SU-DHL-6 (cell line): ENCODE data around the gene SLX4IP.

Experiments
- H2AFZ ChIP-seq: fragments of 200-600 bp; sonication (generic); 2 replicates; pipeline ENCODE4 v1.6.1; 2014; ENCODE audit warnings: low read depth, mild to moderate bottlenecking, moderate library complexity, mixed read lengths, antibody characterized with exemption, low read length; ENCODE audit not compliant: severe bottlenecking
- H3F3A ChIP-seq: fragments of 200-600 bp; shearing (Covaris generic); 2 replicates; pipeline ENCODE4 v1.6.0; 2016; ENCODE audit warnings: antibody characterized with exemption, mild to moderate bottlenecking; ENCODE audit not compliant: insufficient read depth
- H3K27ac ChIP-seq: fragments of 200-600 bp; sonication (generic); 2 replicates; pipeline ENCODE4 v1.5.1; 2016; ENCODE audit warnings: low read depth, mild to moderate bottlenecking, low read length, moderate library complexity, mixed read lengths
- H3K27me3 ChIP-seq: fragments of 200-600 bp; sonication (generic), shearing (Covaris generic); 2 replicates; pipeline ENCODE4 v1.6.0; 2014; ENCODE audit warnings: mild to moderate bottlenecking, low read length
- H3K36me3 ChIP-seq: fragments of 200-600 bp; sonication (generic); 2 replicates; pipeline ENCODE4 v1.6.1; 2014; ENCODE audit warnings: mild to moderate bottlenecking, low read length, mixed read lengths
- H3K4me2 ChIP-seq: fragments of 300-600, 200-600 bp; shearing (Covaris generic), sonication (generic); 2 replicates; pipeline ENCODE4 v1.6.0; 2014; ENCODE audit warnings: low read length, low read depth, mild to moderate bottlenecking; ENCODE audit not compliant: poor library complexity, severe bottlenecking
- H3K4me3 ChIP-seq: fragments of 200-600 bp; sonication (generic); 2 replicates; pipeline ENCODE4 v1.5.1; 2014; ENCODE audit warnings: antibody characterized with exemption, low read length, mild to moderate bottlenecking, mixed read lengths; ENCODE audit not compliant: insufficient read depth, poor library complexity, severe bottlenecking
- H3K79me2 ChIP-seq: fragments of 200-600 bp; sonication (generic); 2 replicates; pipeline ENCODE4 v1.6.1; 2014; ENCODE audit warnings: mild to moderate bottlenecking, low read length, moderate library complexity; ENCODE audit not compliant: insufficient read depth
- H3K9ac ChIP-seq: fragments of 200-600 bp; sonication (generic); 2 replicates; pipeline ENCODE4 v1.7.0; 2014; ENCODE audit warnings: mild to moderate bottlenecking, low read length
- H3K9me2 ChIP-seq: fragments of 200-600 bp; sonication (generic); replicated peaks from 2 replicates; pipeline ENCODE4 v1.6.1; 2014; ENCODE audit warnings: low read length; ENCODE audit not compliant: insufficient read depth
- H3K9me3 ChIP-seq: fragments of 200-600 bp; sonication (generic); 2 replicates; pipeline ENCODE4 v1.6.1; 2014; ENCODE audit warnings: low read length, mixed read lengths; ENCODE audit not compliant: insufficient read depth
- H4K20me1 ChIP-seq: fragments of 200-600 bp; sonication (generic); 2 replicates; pipeline ENCODE4 v1.6.1; 2014; ENCODE audit warnings: low read depth, mild to moderate bottlenecking, antibody characterized with exemption, low read length, moderate library complexity, mixed read lengths
- EZH2phosphoT487 ChIP-seq: fragments of 200-600 bp; sonication (generic), shearing (Covaris generic); conservative IDR thresholded peaks from 2 replicates; pipeline ENCODE4 v1.6.1; 2018; ENCODE audit warnings: mild to moderate bottlenecking, antibody characterized with exemption, low read length, moderate library complexity, mixed read lengths
- TF ChIP-seq, protein P1 (sequence below): fragments of 200-600 bp; sonication (generic); IDR thresholded peaks from one replicate; pipeline ENCODE4 v1.5.1; 2017; ENCODE audit warnings: antibody characterized with exemption, mild to moderate bottlenecking, low read length, moderate library complexity; ENCODE audit not compliant: insufficient read depth, poor library complexity, severe bottlenecking

Gene SLX4IP

DNA sequence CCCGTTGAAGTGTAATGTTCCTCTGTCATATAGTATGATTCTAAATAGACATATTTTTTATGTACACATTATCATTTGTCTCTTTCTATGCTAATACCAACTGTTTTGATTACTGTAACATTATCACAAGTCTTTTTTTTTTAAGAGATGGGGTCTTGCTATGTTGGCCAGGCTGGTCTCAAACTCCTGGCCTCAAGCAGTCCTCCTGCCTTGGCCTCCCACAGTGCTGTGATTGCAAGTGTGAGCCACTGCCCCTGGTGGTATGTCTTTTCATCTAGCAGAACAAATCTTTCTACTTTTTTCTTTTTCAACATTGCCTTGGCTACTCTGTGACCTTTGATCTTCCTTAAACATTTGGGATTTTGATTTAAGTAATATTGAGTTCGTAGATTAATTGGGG is 57.7 kb downstream of the SLX4IP start:
- H3K9me3 ChIP-seq: no peaks in the 10 kb centered on the region
- no peak overlapping the region for H3K4me2 ChIP-seq
- H3K9me2 ChIP-seq: no peaks in the 10 kb centered on the region
- H3K9ac ChIP-seq: no peak overlapping the region
- H3K27ac ChIP-seq: no peak overlapping the region
- TF ChIP-seq, protein P1, sequence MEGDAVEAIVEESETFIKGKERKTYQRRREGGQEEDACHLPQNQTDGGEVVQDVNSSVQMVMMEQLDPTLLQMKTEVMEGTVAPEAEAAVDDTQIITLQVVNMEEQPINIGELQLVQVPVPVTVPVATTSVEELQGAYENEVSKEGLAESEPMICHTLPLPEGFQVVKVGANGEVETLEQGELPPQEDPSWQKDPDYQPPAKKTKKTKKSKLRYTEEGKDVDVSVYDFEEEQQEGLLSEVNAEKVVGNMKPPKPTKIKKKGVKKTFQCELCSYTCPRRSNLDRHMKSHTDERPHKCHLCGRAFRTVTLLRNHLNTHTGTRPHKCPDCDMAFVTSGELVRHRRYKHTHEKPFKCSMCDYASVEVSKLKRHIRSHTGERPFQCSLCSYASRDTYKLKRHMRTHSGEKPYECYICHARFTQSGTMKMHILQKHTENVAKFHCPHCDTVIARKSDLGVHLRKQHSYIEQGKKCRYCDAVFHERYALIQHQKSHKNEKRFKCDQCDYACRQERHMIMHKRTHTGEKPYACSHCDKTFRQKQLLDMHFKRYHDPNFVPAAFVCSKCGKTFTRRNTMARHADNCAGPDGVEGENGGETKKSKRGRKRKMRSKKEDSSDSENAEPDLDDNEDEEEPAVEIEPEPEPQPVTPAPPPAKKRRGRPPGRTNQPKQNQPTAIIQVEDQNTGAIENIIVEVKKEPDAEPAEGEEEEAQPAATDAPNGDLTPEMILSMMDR: no peak
- TF ChIP-seq EZH2phosphoT487: no peak
- no peak overlapping the region for H2AFZ ChIP-seq
- peaks cover 17% of the 10 kb centered on the region; the same call in 1 of the 2 replicates for H3K79me2 ChIP-seq
- H3K36me3 ChIP-seq: no peaks in the 10 kb centered on the region
- peaks cover 16% of the 10 kb centered on the region for H4K20me1 ChIP-seq
- no peaks in the 10 kb centered on the region for H3F3A ChIP-seq
- H3K4me3 ChIP-seq: no peak overlapping the region
- H3K27me3 ChIP-seq: no peaks in the 10 kb centered on the region

DNA sequence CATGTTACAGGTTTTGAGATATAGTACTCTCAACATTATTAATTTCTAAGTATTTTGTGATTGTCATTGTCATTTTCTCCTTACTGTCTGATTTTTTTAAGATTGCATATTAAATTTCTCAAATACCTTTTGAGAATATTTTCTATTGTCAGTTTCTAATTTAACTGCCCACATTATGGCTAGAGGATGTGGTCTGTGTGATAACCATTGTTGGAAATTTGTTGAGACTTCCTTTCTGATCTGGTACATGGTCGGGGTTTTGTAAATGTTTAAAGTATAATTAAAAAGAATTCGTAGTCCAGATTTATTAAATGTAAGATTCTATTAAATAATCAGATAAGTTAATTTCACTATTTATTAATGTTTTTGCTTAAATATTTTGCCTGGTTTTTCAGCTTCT is 60.1 kb downstream of the SLX4IP start:
- no peaks in the 10 kb centered on the region for H3K36me3 ChIP-seq
- H3K4me2 ChIP-seq: no peak overlapping the region
- H3K9ac ChIP-seq: no peak overlapping the region
- no peaks in the 10 kb centered on the region for H3K9me3 ChIP-seq
- H4K20me1 ChIP-seq: peaks cover 21% of the 10 kb centered on the region
- H3K79me2 ChIP-seq: peaks cover 24% of the 10 kb centered on the region; the same call in 1 of the 2 replicates
- H3F3A ChIP-seq: no peaks in the 10 kb centered on the region
- H3K9me2 ChIP-seq: no peaks in the 10 kb centered on the region
- H3K27me3 ChIP-seq: no peaks in the 10 kb centered on the region
- H2AFZ ChIP-seq: no peak overlapping the region
- no peak overlapping the region for H3K27ac ChIP-seq
- no peak overlapping the region for H3K4me3 ChIP-seq
- TF ChIP-seq, protein P1: no peak
- TF ChIP-seq EZH2phosphoT487: no peak

DNA sequence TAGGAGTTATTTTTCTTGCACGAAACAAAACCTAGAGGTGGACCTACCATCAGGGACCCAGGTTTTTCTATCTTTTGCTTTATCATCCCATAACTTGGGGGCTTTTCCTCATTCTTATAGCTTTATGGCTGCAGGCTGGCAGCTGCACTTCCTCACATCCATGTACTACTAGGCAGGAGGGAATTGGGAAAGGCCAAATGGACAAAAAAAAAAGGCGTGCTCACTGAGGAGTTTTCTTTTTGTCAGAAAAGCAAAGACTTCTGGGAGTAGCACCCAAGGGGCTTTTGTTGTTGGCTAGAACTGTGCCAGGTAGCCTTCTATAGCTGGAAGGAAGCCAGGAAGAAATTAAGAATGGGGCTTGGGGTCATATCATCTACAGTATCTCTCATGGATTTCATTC is 61.4 kb downstream of the SLX4IP start:
- Histone ChIP-seq H3K9me2 (no peaks in the 10 kb centered on the region), H3K4me3 (no peak overlapping the region), H3K79me2 (peaks cover 20% of the 10 kb centered on the region; the same call in 1 of the 2 replicates), H3K4me2 (no peak overlapping the region), H2AFZ (no peak overlapping the region), H3K27me3 (no peaks in the 10 kb centered on the region), H3K36me3 (no peaks in the 10 kb centered on the region), H3F3A (no peaks in the 10 kb centered on the region), H3K27ac (no peak overlapping the region), H3K9ac (no peak overlapping the region), H3K9me3 (no peaks in the 10 kb centered on the region), H4K20me1 (peaks cover 13% of the 10 kb centered on the region; the same call in 1 of the 2 replicates)
- TF ChIP-seq, protein P1: no peak
- TF ChIP-seq EZH2phosphoT487: no peak
